ENCODE results near the gene SVIL. TPM values are rescaled to one million over a fixed set of nuclear protein-coding genes. Genes with fewer than 3 reads are reported as not detected.
A peak's percentile ranks its signal among the peaks of the same experiment; 100 is the strongest.

The SVIL gene
- total and polyA plus RNA-seq, 2 of the 13 experiments (the other 11 are each of a cell fraction or from before 2014, with no cell fraction given), result 3.9 to 12.1 TPM

DNA sequence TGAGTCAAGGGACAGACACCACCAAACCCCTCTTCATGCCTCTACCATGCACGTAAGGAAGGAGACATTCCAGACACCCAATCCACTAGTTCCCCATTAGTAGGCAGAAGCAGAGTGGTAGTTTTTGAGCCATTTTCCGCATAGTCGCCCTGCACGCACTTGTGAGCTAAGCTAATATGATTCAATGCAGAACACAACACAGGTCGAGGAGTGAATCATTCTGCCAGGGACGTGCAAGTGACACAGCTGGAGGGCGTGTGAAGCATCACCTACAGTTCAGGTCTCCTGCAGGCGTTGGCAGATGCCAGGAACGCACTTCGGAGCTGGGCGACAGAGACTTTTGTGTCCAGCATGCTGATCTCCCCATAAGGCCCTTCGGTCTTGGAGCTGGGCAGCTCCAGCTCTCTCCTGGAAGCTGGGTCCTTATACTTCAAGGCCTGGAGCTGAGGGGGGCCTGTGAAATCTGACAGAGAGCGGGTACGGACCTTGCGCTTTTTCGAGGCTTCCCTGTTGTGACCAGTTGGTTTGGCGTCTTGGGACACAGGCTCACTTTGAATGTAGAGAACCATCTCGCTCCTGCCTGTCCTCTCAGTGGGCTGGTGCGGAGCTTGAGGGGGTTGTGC lies 102.4 kb downstream of the SVIL start (continued):
- TF ChIP-seq NFE2L1 (CRISPR knock-in tag; IDR thresholded peaks at IDR 0.05; ENCODE audit: borderline replicate concordance) (no peak), ETS1 (CRISPR knock-in tag; IDR thresholded peaks at IDR 0.05) (no peak), ZBTB49 (CRISPR knock-in tag; IDR thresholded peaks at IDR 0.05; ENCODE audit: borderline replicate concordance) (no peak), GATAD1 (CRISPR knock-in tag; IDR thresholded peaks at IDR 0.05) (no peak), ZNF558 (CRISPR knock-in tag; IDR thresholded peaks at IDR 0.05; ENCODE audit: borderline replicate concordance) (no peak), ZNF326 (CRISPR knock-in tag; IDR thresholded peaks at IDR 0.05; ENCODE audit: borderline replicate concordance) (no peak)

DNA sequence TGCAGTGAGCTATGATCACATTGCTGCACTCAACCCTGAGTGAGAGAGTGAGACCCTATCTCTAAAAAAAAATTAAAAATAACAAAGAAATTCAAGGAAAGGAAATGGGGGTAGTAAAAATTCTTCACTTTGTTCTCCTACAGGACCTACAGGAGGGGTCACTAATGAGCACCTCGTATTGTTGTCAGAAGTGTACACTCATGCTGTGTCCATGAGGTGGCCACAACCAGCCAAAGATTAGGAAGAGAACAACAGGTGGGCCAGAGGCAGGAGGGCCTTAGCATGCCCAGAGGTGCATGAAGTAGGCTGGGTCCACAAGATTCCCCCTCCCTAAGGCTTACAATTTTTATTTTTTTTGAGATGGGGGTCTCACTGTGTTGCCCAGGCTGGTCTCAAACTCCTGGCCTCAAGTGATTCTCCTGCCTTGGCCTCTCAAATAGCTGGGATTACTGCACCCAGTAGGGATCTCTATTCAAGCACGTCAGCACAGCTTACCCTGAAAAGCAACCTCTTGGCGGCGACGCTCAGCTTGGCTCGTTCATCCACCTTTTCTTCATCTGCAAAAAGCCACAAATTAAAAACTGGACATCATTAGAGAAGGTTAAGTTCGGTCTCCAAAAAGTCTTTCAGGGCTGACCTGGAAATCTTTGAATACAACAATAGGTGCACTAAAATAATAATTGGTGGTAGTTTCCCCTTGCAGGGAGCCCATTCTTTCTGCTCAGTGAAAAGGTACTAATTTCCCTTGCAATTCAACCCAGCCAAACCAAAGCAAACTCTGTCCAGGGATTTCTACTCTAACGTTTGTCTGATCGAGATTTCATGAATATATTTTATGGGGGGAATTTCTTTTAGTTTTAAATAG lies 104.4 kb downstream of the SVIL start:
- no TSS peak for BruUV-seq (replicated peaks)
- H3K36me3 ChIP-seq (replicated peaks in 1 of 2; ENCODE audit: control insufficient read depth in 1 of 2, insufficient read depth in 2 of 2, low read length in 2 of 2), result peaks cover 2 to 3% of the 10 kb centered on the region in 2 experiments; a peak in 3 of 5 replicates
- WGBS (ENCODE audit: low lambda C conversion rate), result 94% methylated on average over 9 of the region's 9 CpGs
- no peak overlapping the region for H2AFZ ChIP-seq (ENCODE audit: low read length)
- H3K4me2 ChIP-seq (ENCODE audit: low read depth, low read length), result no peak overlapping the region
- H3K27me3 ChIP-seq (ENCODE audit: control insufficient read depth in 1 of 2, insufficient read depth in 2 of 2, low read length in 2 of 2), result no peaks in the 10 kb centered on the region
- H3K27ac ChIP-seq (ENCODE audit: extremely low read length, insufficient read depth, low read length), result no peak overlapping the region
- no peak overlapping the region for H3K9ac ChIP-seq (ENCODE audit: insufficient read depth, low read depth, low read length)
- no peaks in the 10 kb centered on the region for H4K20me1 ChIP-seq (ENCODE audit: insufficient read depth, low read length)
- POLR2A ChIA-PET, result no interaction called here
- TF ChIP-seq CTCF (CRISPR knock-in tag; IDR thresholded peaks at IDR 0.05), result peak; percentile 7; the same call in 1 of the 2 replicates
- no peak for TF ChIP-seq RFX5 (IDR thresholded peaks at IDR 0.05; ENCODE audit: low read depth, low read length)
- DNase-seq (ENCODE audit: low spot score) (no peak), FAIRE-seq (no peak), ATAC-seq (peak; percentile 64)
- in situ Hi-C loops (cut with HindIII; ENCODE audit: extremely low pct_ligation_motif_present, low pct_unique_long_range_greater_than_20kb) (no loop called here), intact Hi-C loops (cut with micrococcal nuclease; ENCODE audit: unreplicated experiment) (no loop called here)
- no peaks in the 10 kb centered on the region for H3K79me2 ChIP-seq (ENCODE audit: insufficient read depth, low read length)
- H3K4me3 ChIP-seq (replicated peaks in 1 of 3; ENCODE audit: insufficient read depth in 1 of 3, low read depth in 2 of 3, low read length in 3 of 3), result no peak overlapping the region
- H3K9me3 ChIP-seq (ENCODE audit: low read length), result no peaks in the 10 kb centered on the region
- peaks cover 19% of the 10 kb centered on the region for H3K4me1 ChIP-seq (ENCODE audit: insufficient read depth, low read length)
- CTCF ChIA-PET (ENCODE audit: low intra/inter-chr PET ratio, low total read pairs), result interaction anchor here (0.6 kb wide), 1 partner anchor 59 kb away, joined by 3 read pairs; no protein-coding TSS in a partner anchor
